GM20000 (cell line): ENCODE data around the gene RFX5.

ENCODE experiments used
- DNase-seq: peaks from one replicate; pipeline ENCODE4 v3.0.0; 2012; ENCODE audit warnings: low spot score
- CTCF ChIP-seq: IDR thresholded peaks from 2 replicates; pipeline ENCODE4 v1.5.1; 2012; ENCODE audit warnings: mild to moderate bottlenecking, control low read depth; ENCODE audit errors: extremely low read depth, missing control alignments

The RFX5 gene

GRCh38 chr1:151292207-151293030, 54.6 kb downstream of the RFX5 start:
- no peak for TF ChIP-seq CTCF
- no peak for DNase-seq

- DNase-seq, result no peak
- TF ChIP-seq CTCF, result no peak
Measured at GRCh38 chr1:151290709-151291303, 56.2 kb downstream of the RFX5 start.
